SK-MEL-5 (cell line): Measurements from ENCODE around the gene FAM219B. TPM values are rescaled to one million over a fixed set of nuclear protein-coding genes. Genes with fewer than 3 reads are reported as not detected.

Source experiments
- DNase-seq: peaks from one replicate; pipeline ENCODE4 v3.0.0-alpha.2; 2016; ENCODE audit warnings: low read depth, low spot score
- in situ Hi-C: cut with HindIII; loops from 2 replicates; pipeline ENCODE4 v1.10.0; 2016; ENCODE audit warnings: low sequenced_read_pairs, high pct_unique_total_duplicates, low pct_unique_long_range_greater_than_20kb
- total RNA-seq: library from RNA; depleted of rRNA; stranded (reverse); fragments of >200 nt; shearing (Covaris generic); gene quantifications from 2 replicates; pipeline ENCODE4 v1.2.3, GENCODE V29; 2014; rRNA removed

FAM219B gene
- total RNA-seq, 1 experiment from 2014 or later: 38.4 TPM

DNA sequence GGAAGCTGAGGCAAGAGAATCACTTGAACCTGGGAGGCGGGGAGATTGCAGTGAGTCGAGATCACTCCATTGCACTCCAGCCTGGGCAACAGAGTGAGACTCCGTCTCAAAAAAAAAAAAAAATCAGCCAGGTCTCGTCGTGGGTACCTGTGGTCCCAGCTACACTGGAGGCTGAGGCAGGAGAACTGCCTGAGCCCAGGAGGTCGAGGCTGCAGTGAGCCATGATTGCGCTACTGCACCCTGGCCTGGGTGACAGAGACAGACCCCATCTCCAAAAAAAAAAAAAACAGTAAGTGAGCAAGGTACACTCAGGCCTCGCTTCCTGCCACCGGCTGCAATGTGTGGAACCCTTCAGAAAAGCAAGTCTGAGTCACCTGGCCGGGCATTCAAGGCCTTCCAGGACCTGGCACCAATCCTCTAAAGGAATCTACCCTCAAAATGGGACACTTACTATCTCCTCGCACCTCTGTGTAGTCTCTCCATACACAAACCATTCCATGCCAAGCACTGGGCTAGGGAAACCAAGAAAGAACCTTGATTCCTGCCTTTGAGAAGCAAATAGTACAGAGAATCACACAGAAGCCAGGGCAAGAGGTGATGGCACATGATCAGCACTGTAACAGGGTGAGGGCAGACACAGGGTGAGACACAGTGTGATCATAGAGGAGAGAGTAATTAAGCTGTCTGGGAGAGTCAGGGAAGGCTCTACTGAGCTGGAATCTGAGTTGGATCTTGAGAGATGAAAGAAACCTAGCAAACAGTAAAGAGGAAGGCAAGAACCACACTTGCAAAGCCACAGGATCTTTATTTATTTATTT, 43.2 kb downstream of the FAM219B start:
- no peak for DNase-seq
- in situ Hi-C loops: no loop called here

DNA sequence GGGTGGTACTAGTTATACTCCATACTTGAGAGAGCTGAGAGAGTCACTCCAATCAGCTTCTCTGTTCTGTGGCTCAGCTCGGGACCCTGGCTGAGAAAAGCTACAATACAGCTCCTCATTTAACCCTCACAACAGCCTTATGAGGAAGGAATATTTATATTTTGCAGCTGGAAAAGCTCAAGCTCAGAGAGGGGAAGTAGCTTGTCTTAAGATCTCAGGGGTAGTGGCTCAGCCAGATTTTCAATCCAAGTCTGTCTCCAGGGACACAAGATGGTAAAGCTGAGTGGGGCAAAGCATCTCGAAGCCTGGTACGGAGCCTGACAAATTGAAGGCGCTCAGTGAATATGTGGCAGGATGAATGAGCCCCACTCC, 48.3 kb downstream of the FAM219B start:
- no peak for DNase-seq
- in situ Hi-C loops: no loop called here

DNA sequence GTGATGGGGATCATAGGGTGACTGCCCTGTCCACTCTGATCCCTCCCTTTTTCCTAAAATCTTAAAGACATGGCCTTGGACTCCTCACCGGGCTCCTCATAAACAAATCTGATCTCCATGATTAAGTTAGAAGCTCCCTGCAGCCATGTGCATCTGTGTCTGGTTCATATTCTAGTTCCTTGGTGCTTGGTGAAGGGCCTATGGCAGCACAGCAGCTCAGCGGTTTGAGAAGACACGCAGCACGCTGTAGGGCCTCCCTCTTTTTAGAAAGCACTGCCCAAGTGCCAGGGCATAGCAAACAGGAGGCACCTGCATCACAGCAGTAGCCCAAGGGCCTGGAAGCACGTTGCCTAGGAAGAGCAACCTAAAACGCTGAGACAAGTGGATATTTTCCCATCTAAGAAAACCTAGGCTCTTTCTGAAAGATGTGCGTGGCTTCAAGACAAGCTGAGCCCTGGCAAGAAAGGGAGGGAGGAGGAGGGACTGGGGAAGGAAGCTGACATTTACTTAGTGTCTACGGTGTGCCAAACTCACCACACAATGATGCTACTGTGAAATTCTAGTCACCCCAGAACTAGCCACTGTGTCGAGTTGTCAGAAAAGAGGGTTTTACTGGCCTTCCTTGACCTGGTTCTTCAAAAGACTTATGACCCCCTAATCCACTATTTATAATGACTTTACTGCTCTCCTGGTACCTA, 48.8 kb downstream of the FAM219B start:
- no peak for DNase-seq

DNA sequence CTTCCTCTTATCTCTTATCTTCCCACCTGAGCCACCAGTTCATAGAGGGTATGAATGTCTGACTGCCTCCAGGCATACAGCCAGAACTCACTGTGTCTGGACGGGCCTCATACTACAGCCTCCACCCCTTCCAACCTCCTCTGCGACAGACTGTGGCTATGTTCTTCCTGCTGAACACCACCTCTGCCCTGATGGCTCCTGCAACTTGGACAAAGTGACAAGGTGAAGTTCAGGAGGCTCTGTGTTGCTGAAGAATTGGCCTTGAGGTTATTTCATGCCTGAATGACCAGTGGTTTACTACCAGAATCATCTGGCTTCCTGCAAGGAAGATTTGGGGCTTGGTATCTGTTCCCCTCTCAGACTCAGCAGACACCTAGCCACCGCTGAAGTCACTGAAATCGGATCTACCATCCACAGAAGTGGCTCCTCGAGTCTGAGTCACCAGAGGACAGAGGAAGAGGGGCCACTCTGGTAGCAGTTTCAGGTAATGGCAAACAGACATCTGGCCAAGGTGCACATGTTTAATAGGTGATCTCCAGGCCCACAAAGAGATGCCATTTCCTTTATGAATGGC, 49.5 kb downstream of the FAM219B start:
- DNase-seq: no peak
- in situ Hi-C loops: no loop called here

More for the DNA sequence above, 48.8 kb downstream of the FAM219B start:
- in situ Hi-C loops: no loop called here

DNA sequence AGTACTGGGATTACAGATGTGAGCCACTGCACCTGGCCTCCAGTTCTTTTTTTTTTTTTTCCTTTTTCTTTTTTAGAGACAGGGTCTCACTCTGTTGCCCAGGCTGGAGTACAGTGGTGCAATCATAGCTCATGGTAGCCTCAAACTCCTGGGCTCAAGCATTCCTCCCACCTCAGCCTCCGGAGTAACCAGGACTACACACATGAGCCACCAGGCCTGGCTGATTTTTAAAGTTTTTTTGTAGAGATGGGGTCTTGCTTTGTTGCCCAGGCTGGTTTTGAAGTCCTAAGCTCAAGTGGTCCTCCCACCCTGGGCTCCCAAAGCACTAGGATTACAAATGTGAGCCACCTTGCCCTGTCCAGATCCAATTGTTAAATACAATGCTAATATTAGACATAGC, 50.1 kb downstream of the FAM219B start:
- in situ Hi-C loops: no loop called here
- no peak for DNase-seq

DNA sequence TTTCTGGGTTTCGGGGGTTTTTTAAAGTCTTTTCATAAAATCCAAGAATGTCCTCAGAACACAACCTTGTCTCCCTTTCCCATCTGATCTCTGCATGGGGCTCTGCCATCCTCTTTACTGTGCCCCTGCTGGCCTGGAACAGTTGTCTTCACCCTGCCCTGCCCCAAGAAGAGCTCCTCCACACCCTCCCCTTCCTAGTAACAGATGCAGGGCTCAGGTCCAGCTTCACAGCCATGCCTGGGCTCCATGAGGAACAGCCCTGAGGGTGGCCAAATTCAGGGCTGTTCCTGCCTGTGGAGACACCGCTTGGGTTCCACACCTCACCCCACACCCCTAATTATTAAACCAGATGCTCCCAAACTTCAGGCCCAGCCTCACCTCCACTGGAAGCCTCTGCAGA, 50.8 kb downstream of the FAM219B start:
- in situ Hi-C loops: no loop called here
- DNase-seq: no peak

DNA sequence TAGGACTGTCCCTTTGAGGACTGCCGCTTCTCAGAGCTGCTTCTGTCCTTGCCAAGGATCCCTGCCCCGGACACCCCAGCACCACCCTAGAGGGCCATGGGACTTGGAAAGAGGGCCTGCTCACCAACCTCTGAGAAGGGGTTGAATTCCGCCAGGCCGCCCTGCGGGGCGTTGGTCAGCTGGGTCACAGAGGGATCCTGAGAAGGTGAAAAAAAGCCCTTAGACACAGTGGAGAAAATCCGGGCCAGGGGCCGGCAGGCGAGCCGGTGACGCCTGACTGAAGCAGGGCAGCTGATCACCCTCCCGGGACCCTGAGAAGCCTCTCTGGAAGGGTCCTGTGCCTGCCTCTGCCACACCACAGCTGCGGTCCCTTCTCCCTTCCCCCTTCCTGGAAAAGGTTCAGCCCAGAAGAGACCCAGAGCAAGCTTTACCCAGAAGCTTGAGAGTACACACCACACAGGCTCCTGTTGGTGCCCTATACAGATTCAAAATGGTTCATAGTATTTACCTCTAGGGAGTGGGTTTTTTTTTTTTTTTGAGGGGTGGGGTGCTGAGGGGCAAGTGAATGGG, 52.1 kb downstream of the FAM219B start:
- in situ Hi-C loops: no loop called here
- no peak for DNase-seq

DNA sequence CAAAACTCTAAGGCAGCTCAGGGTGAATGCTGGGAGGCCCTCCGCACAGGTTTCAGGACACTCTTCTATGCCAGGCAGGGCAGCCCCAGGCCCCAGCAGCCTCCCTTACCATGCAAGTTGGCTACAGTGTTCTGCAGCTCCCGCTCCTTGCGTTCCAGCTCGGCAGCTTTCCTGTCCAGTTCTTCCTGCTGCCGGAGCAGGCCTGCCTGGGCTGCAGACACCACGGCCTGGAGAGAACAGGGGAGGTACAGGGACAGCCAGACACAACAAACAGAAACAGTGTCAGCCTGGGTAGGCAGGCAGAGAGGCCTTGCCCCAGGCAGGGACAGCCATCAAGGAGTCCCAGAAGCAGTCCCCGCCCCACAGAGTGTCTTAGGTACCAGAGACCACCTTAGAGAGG, 54.7 kb downstream of the FAM219B start:
- in situ Hi-C loops: no loop called here
- no peak for DNase-seq

DNA sequence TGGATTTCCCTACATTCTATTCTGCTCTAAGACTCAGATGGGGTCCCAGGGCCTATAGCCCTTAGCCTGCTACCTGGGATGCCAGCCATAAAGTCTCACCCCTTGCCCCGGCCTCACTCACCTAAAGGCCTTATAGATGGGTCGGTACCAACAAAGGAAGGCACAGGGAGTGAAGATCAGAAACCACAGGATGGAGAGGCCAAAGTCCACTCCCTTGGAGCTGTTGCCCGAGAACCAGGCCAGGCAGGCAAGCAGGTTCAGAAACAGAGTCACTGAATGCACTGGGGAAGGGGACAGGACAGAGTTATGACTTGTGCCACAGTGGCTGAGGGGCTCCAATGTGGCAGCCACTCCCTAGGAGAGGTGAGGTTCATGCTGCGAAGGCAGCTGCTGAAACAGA, 56.3 kb downstream of the FAM219B start:
- no peak for DNase-seq
- in situ Hi-C loops: no loop called here

Other genes with a start within 250 kb of the FAM219B start
- gene EDC3, start 210.8 kb downstream of the FAM219B start, total RNA-seq: 6.8 and 10.2 TPM in 2 replicates
- 2.7 and 5.7 TPM in 2 replicates for gene CYP1A1, start 181.3 kb downstream of the FAM219B start, total RNA-seq
- gene CYP1A2, start 158.0 kb downstream of the FAM219B start, total RNA-seq: not detected in 2 replicates
- gene CSK, start 124.8 kb downstream of the FAM219B start, total RNA-seq: 20.7 and 21.5 TPM in 2 replicates
- gene LMAN1L, start 94.0 kb downstream of the FAM219B start, total RNA-seq: not detected in 2 replicates
- gene CPLX3, start 80.2 kb downstream of the FAM219B start, total RNA-seq: not detected in 2 replicates
- 47.2 and 47.6 TPM in 2 replicates for gene ULK3, start 63.7 kb downstream of the FAM219B start, total RNA-seq
- 14.2 and 24.4 TPM in 2 replicates for gene SCAMP2, start 33.5 kb downstream of the FAM219B start, total RNA-seq
- 70.2 and 93.5 TPM in 2 replicates for gene MPI, start 16.8 kb downstream of the FAM219B start, total RNA-seq
- 124 and 133 TPM in 2 replicates for gene COX5A, start 31.2 kb upstream of the FAM219B start, total RNA-seq
- 1.4 and 1.9 TPM in 2 replicates for gene RPP25, start 49.9 kb upstream of the FAM219B start, total RNA-seq
- gene SCAMP5, start 88.7 kb upstream of the FAM219B start, total RNA-seq: 3.4 and 5.4 TPM in 2 replicates
- gene PPCDC, start 116.7 kb upstream of the FAM219B start, total RNA-seq: 12.0 and 12.1 TPM in 2 replicates